ENCODE results near the gene SCGB1C1. TPM values are rescaled to one million over a fixed set of nuclear protein-coding genes. Genes with fewer than 3 reads are reported as not detected.

SCGB1C1 gene
- total and polyA plus RNA-seq, 10 of the 15 experiments (the other 5 are each of a cell fraction or from before 2014, with no cell fraction given) = not detected

DNA sequence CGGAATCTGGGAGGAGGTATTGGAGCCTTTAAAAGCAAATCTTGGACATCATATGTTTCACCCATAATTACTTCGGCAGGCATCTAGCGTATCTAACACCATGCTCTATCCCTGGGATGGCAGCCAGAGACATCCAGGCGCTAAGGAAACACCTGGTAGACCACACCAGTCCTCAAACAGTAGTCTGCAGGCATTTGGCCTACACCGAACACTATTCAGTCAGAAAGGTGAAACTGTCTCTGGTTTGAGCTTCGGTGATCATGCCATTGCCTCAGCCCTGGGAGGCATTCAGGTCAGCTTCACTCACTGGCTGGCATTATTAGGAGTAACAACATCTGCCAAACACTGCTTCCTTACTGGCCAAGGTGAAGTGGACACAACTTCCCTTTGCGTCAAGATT lies 31.5 kb downstream of the SCGB1C1 start:
- CTCF ChIA-PET = no interaction called here
- 93% methylated on average over 7 of the region's 7 CpGs for WGBS (ENCODE audit: insufficient coverage, insufficient replicate concordance, low lambda C conversion rate, missing lambda C conversion rate)

More for the DNA sequence above, 31.5 kb downstream of the SCGB1C1 start:
- FAIRE-seq = no peak
- Histone ChIP-seq H3K9ac (ENCODE audit: control insufficient read depth, insufficient read depth, low read length) (no peak overlapping the region), H3K36me3 (ENCODE audit: control insufficient read depth in 2 of 2, insufficient read depth in 2 of 2, low read length in 1 of 2) (peaks cover 0 to 3% of the 10 kb centered on the region in 2 experiments; a peak in 2 of 4 replicates), H3K79me2 (ENCODE audit: control insufficient read depth, insufficient read depth, low read length) (no peaks in the 10 kb centered on the region), H4K20me1 (ENCODE audit: control insufficient read depth, insufficient read depth) (no peaks in the 10 kb centered on the region), H3K27me3 (replicated peaks in 1 of 2; ENCODE audit: control insufficient read depth in 2 of 2, insufficient read depth in 2 of 2, low read length in 1 of 2) (no peaks in the 10 kb centered on the region), H3K4me1 (ENCODE audit: control insufficient read depth, insufficient read depth, low read length) (no peaks in the 10 kb centered on the region), H3K4me2 (ENCODE audit: control insufficient read depth, insufficient read depth) (no peak overlapping the region), H2AFZ (ENCODE audit: control insufficient read depth, low read depth, low read length) (no peak overlapping the region), H3K9me3 (replicated peaks; ENCODE audit: control insufficient read depth, insufficient read depth, low read length) (no peaks in the 10 kb centered on the region), H3K27ac (ENCODE audit: control insufficient read depth, insufficient read depth) (no peak overlapping the region), H3K4me3 (no peak overlapping the region)
- intact Hi-C loops (cut with micrococcal nuclease; ENCODE audit: unreplicated experiment) = no loop called here
- no peak for DNase-seq (ENCODE audit: low read depth, low spot score)
- ChIA-PET SMC1A (ENCODE audit: uncharacterized antibody, unreplicated experiment) (no interaction called here), POLR2A (interaction anchor here (0.7 to 1.3 kb wide), 2 partner anchors 16 to 18 kb away, joined by 3 to 4 read pairs; partner anchors contain the start of gene BET1L), RAD21 (ENCODE audit: unreplicated experiment) (no interaction called here)
- in situ Hi-C loops (cut with MboI) = no loop called here
- TF ChIP-seq RELB (IDR thresholded peaks at IDR 0.05; ENCODE audit: low read depth) = no peak
- ATAC-seq = no peak
- no TSS peak for BruUV-seq (replicated peaks)
